CD4-positive, alpha-beta T cell treated with Interleukin-17A for 1 hour (primary cell): ENCODE results near the gene ZNF32.
"Not testable (repeated sequence)": the region's sequence is repeated elsewhere in the genome, so short reads cannot be mapped to it uniquely, and the experiment has no call there.

Experiments used
- DNase-seq: peaks from one replicate; pipeline ENCODE4 v3.0.0-alpha.2; 2020

Gene ZNF32

DNA sequence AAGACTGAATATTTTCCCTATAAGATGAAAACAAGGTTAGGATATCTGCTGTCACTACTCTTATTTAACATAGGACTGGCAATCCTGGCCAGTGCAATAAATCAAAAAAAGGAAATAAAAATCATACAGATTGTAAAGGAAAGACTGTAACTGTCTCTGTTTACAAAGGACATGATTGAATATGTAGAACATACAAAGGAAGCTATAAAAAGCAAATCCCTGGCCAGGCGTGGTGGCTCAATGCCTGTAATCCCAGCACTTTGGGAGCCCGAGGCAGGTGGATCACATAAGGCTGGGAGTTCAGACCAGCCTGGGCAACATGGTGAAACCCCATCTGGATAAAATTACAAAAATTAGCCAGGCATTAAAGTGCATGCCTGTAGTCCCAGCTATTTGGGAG is 26.6 kb downstream of the ZNF32 start:
- DNase-seq: no peak

DNA sequence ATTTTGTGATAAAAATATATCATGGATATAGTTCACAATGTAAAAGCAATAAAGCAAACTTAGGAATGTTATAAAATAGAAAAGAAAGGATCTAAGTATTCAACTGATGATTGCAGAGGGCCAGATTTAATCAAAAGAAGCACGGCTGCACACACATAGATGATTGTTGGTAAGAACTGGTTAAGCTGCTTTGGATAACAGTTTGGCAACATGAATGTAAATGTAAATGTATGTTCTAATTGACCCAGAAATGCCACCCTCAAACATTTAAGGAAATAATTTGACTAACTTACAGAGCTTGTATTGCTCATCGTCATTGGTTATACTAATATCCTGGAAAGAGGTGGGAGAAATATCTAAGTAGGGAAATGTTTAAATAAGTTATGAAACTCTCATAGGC is 29.3 kb downstream of the ZNF32 start:
- no peak for DNase-seq

DNA sequence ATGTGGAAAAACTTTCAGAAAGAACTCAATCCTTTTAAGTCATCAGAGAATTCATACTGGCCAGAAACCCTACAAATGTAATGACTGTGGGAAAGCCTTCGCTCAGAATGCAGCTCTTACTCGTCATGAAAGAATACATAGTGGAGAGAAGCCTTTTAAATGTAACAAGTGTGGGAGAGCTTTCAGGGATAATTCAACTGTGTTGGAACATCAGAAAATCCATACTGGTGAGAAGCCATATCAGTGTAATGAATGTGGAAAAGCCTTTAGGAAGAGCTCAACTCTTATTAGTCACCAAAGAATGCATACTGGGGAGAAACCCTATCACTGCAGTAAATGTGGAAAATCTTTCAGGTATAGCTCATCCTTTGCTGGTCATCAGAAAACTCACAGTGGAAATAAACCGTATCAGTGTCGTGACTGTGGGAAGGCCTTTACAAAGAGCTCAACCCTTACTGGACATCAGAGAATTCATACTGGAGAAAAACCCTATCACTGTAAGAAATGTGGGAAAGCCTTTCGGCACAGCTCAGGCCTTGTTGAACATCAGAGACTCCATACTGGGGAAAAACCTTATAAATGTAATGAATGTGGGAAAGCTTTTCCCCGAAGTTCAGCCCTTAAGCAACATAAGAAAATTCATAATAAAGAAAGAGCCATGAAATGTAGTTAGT is 31.8 kb downstream of the ZNF32 start:
- no peak for DNase-seq

DNA sequence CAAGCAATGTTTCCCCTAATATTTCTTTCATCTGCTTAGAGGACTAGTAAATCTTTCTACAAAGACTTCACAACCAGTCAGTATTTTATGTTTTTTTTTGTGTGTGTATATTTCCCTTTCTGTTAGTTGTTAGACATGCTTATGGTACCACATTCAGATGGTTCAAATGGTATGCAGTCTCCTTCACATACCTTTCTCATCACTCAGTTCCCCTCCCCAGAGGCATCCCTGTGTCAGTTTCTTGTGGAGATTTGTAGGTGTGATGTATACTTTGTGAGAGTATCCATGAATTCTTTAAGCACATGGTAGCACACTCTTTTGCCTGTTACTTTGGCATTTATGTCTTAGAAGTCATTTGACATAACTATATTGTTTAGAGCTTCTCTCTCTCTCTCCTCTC is 38.0 kb downstream of the ZNF32 start:
- no peak for DNase-seq

DNA sequence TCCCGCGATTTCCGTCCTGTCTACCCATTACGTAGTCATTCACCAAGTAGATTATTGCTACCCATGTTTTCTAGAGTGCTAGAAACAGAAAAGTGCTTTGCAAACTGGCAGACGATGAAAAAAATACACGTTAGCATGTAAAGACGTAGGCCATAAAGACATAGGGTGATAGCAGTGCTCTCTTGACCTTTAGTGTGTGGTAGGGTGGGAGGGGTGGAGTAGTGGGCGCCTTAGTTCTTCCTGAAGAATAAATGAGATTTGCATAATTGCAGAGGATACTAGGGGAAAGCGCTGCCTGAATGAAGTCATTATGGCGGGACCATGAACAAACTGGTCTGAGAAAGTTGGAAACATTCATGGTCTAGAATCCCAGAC is 41.5 kb downstream of the ZNF32 start:
- no peak for DNase-seq

DNA sequence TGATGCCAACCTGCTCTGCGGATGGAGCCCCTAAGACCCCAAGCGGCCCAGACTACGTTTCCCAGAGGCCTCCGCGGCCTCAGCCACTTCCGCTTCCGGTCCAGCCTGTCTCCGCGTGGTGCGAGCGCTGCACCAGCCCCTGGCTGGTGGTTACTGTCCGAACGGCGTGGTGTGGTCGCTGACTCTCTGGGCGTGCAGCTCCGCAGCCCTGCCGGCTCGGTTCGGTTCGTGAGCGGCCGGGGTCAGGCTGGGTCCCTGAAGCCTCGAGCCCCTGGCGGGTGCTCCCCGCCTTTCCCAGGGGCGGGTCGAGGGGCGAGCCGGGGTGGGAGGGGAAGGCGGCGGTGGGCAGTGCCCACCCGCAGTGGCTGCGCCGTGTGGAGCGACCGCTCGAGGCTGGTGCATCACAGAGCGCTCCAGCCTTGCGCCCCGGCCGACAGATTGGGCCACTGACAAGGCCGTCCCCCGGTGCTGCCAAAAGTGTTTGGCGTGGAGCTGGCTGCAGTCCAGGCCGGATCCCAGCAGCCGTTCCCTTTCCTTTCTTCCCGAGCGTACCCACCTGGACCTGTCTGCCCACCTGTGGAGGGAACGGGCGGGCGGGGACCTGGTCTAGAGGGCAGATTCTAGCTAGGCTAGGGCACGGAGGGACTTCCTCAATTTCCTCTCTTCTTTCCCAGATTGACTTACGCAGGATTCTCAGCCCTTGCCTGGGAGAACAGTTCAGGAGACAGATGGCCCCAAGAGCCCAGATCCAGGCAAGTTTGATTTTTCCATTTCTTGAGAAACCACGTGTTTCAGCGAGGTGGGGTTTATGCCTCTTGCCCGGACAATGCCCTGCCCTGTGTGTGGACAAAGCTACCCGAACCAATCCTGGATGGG is 42.1 kb downstream of the ZNF32 start, which contains the start of gene ZNF485:
TSS of gene ZNF485 (plus strand) at position 116 of the 876 bp plus-strand sequence. CDS start at position 729, 613 bp downstream.
- DNase-seq: peak; percentile 67

DNA sequence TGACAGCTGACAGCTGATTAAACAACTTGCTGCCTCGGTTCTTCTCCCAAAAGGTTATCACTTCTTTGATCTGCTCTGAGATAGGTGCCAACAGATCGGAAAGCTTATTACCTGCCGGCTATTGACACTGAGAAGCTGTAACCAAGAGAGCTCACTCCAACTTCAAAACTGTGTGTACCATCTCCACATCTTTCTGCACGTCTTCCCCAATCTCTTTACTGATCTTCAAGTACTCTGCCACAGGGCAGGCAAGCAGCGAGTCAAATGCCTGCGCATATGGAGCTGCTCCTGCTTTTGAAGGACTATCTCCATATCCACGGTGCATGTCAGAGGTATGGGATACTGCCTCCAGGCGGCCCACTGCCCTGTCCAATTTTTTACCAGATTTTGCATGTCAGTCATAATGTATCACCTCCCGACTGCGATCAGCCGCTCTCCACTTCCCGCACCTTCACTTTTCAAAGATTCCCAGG is 42.8 kb downstream of the ZNF32 start:
- no peak for DNase-seq

DNA sequence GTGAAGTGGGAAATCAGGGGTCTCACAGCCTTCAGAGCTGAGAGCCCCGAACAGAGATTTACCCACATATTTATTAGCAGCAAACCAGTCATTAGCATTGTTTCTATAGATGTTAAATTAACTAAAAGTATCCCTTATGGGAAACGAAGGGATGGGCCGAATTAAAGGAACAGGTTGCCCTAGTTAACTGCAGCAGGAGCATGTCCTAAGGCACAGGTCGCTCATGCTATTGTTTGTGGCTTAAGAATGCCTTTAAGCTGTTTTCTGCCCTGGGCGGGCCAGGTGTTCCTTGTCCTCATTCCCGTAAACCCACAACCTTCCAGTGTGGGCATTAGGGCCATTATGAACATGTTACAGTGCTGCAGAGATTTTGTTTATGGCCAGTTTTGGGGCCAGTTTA is 47.1 kb downstream of the ZNF32 start:
- DNase-seq: not testable (repeated sequence)

DNA sequence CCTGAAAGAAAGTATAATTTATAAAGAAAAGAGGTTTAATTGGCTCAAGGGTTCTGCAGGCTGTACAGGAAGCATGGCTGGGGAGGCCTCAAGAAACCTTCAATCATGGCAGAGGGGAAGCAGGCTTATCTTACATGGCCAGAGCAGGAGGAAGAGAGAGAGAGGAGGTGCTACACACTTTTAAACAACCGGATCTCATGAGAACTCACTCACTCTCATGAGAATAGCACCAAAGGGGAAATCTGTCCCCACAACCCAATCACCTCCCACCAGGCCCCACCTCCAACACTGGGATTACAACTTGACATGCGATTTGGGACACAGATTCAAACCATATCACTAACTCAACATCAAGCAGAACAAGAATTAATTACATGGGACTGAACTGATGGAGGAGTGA is 49.3 kb downstream of the ZNF32 start:
- no peak for DNase-seq

DNA sequence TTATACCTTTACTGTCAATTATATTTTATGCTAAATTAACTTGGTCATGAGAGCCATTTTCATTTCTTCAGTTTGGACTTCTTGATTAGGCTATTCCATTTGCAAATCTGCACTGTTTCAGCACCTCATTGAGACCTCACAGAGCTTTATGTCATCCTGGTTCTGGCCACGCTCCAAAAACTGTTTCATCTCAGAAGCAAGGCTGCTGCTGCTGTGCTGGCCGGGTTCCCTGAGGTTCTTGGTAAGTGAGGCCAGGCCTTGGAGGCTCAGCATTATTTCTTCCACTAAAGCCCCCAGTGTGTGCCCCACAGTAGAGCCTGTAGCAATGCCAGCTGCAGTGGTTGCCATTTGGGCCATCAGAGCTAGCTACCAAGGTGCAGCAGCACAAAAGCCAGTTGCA is 50.2 kb downstream of the ZNF32 start:
- no peak for DNase-seq

DNA sequence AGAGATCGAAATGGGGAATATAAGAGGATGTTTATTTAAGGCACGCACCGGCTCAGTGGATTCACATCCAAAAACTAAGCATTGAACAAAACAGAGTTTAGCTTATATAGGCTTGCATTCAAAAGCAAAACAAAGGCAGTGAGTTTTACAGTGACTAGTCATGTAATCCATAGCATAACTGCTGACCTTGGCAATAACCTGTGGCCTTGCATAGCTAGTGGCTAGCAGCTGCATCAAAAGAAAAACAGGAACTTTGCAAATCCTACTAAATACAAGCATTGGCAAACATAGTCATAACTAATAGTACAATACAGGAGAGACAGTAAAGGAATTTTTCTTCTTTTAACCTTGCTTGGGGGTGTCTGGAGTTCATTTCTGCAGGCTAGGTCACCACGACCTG is 52.1 kb downstream of the ZNF32 start:
- DNase-seq: no peak

DNA sequence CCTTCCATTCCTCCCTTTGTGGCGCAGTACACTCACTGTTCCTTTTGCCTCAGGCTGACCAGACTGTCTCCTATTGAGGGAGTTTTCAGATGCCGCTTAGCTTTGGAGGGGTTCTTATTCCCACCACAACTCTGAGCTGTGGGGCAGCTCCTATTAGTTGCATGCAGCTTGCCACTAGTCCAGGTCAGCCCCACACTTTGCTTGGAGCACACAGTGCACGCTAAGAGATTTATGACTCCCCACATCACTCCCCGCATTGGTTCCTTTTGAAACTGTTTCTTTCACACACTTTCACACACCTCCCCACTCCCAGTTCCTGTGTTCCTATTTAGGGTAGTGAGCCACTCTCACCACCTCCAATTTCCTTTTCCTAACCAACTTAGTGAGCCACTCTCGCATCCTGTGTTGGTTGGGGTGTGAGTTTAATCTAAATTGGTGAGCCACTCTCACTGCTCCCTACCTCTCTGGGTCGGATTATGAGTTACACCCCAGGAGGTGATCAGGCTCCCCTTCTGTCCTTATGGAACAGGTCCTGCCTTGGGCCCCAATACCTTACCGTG is 52.9 kb downstream of the ZNF32 start:
- DNase-seq: peak; percentile 35

DNA sequence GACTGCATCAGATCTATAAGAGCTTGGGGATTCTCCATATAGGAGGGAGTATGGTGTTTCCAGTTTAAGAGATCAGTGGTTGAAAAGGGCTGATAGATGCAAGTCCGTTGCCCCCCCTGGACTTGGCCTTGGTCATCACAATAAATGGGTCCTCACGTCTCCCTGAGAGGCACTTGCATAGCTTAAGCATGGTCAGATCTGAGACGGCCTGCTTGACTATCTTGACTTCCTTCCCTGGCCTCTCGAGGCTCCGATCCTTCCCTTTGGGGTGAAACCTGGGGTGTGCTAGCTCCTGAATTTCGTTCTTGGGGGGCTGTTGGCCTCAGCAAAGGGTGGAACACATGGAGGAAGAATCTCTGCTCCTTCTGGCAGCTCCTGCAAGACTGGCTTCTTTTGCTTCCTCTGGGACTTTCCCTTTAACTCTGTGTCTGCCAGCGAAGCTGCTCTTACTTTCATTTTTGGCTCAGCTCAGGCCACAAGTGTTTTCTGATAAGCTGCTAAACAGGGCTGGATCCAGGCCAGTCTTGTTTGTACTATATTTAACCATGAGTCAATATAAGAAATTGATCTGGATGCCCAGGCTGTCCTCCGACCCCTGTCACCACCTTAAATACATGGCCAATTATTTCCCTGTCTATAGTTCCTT is 53.6 kb downstream of the ZNF32 start:
- peak; percentile 63 for DNase-seq
